Endothelial cell of hepatic sinusoid (primary cell): ENCODE data around the gene DDX10.
"Not testable (repeated sequence)": the region's sequence is repeated elsewhere in the genome, so short reads cannot be mapped to it uniquely, and the experiment has no call there.

Experiments
- in situ Hi-C: cut with HindIII; loops from 2 replicates; pipeline ENCODE4 v1.10.0; 2017; ENCODE audit warnings: low sequenced_read_pairs

The DDX10 gene

GRCh38 chr11:108654100-108654499 is 10.8 kb upstream of the DDX10 start:
- in situ Hi-C loops = not testable (repeated sequence)

GRCh38 chr11:108654994-108655631 is 9.8 kb upstream of the DDX10 start:
- in situ Hi-C loops = no loop called here

GRCh38 chr11:108662700-108663099 is 2.2 kb upstream of the DDX10 start:
- in situ Hi-C loops = no loop called here

- in situ Hi-C loops = no loop called here
Measured at GRCh38 chr11:108663154-108663877, 1.6 kb upstream of the DDX10 start.

- in situ Hi-C loops = no loop called here
Measured at GRCh38 chr11:108666373-108666772, 1.5 kb downstream of the DDX10 start.

GRCh38 chr11:108669286-108669685 is 4.4 kb downstream of the DDX10 start:
- in situ Hi-C loops = no loop called here

GRCh38 chr11:108669711-108670110 is 4.8 kb downstream of the DDX10 start:
- in situ Hi-C loops = no loop called here

- in situ Hi-C loops = no loop called here
Measured at GRCh38 chr11:108670451-108670850, 5.6 kb downstream of the DDX10 start.

- in situ Hi-C loops = no loop called here
Measured at GRCh38 chr11:108672113-108672512, 7.2 kb downstream of the DDX10 start.

GRCh38 chr11:108672786-108673185 is 7.9 kb downstream of the DDX10 start:
- in situ Hi-C loops = no loop called here

- in situ Hi-C loops = no loop called here
Measured at GRCh38 chr11:108679045-108679444, 14.2 kb downstream of the DDX10 start.

GRCh38 chr11:108680271-108680670 is 15.4 kb downstream of the DDX10 start:
- in situ Hi-C loops = no loop called here

- in situ Hi-C loops = no loop called here
Measured at GRCh38 chr11:108685419-108686130, 20.7 kb downstream of the DDX10 start.

GRCh38 chr11:108693852-108694251 is 29.0 kb downstream of the DDX10 start:
- in situ Hi-C loops = no loop called here

- in situ Hi-C loops = no loop called here
Measured at GRCh38 chr11:108694846-108695245, 30.0 kb downstream of the DDX10 start.

GRCh38 chr11:108697872-108698473 is 33.1 kb downstream of the DDX10 start:
- in situ Hi-C loops = no loop called here

GRCh38 chr11:108698844-108699642 is 34.2 kb downstream of the DDX10 start:
- in situ Hi-C loops = no loop called here

GRCh38 chr11:108703916-108704315 is 39.0 kb downstream of the DDX10 start:
- in situ Hi-C loops = no loop called here

GRCh38 chr11:108705061-108705460 is 40.2 kb downstream of the DDX10 start:
- in situ Hi-C loops = no loop called here

- in situ Hi-C loops = no loop called here
Measured at GRCh38 chr11:108708173-108708572, 43.3 kb downstream of the DDX10 start.

GRCh38 chr11:108709741-108710140 is 44.9 kb downstream of the DDX10 start:
- in situ Hi-C loops = no loop called here
